HCT116 (cell line): ENCODE data around the gene RPL38. TPM values are rescaled to one million over a fixed set of nuclear protein-coding genes. Genes with fewer than 3 reads are reported as not detected.

ENCODE experiments used
- ATAC-seq: fragments of 200-7000 bp; cut with Tn5 transposase; 2 replicates; pipeline ENCODE4 v1.9.1; 2020; ENCODE audit warnings: mild to moderate bottlenecking, moderate library complexity
- BruUV-seq: library from RNA; stranded (reverse); fragments of 400-500 nt; replicated peaks from 2 replicates; lab custom pipeline; 2021; lab: Mats Ljungman, UMichigan
- CTCF ChIA-PET: fragments of 300-600 bp; sonication (Branson Sonifier 250); formaldehyde crosslinking; loops from one replicate; lab custom pipeline; 2021; ENCODE audit warnings: antibody characterized with exemption; lab: Charles Lee
- POLR2A ChIA-PET: fragments of 300-600, 350-600 bp; sonication (Branson Sonifier 250); formaldehyde crosslinking; loops from one replicate; lab custom pipeline; 2021; ENCODE audit warnings: antibody characterized with exemption; lab: Charles Lee
- RAD21 ChIA-PET, 2 experiments: fragments of 300-600 bp; sonication (Branson Sonifier 250); formaldehyde crosslinking; loops; one replicate each; lab custom pipeline; 2023; ENCODE audit warnings: low total read pairs in 2 of 2; ENCODE audit not compliant: uncharacterized antibody in 2 of 2, unreplicated experiment in 2 of 2, low non-redundant PET in 1 of 2; lab: Charles Lee
- DNase-seq: peaks from one replicate; pipeline ENCODE4 v3.0.0-alpha.2; 2010; ENCODE audit warnings: low read depth, low spot score
- H2AFZ ChIP-seq: fragments of 200-600 bp; shearing (Covaris generic), sonication (generic); 2 replicates; pipeline ENCODE4 v1.6.1; 2017; ENCODE audit warnings: low read depth, mixed run types, mixed read lengths, antibody characterized with exemption, low read length; ENCODE audit not compliant: poor library complexity, severe bottlenecking
- H3K27ac ChIP-seq: 2 replicates; pipeline ENCODE4 v1.5.1; 2012; ENCODE audit warnings: low read depth, low read length
- H3K27me3 ChIP-seq: fragments of 200-600 bp; sonication (generic); 2 replicates; pipeline ENCODE4 v1.6.1; 2016; ENCODE audit warnings: mixed run types, low read length, mixed read lengths; ENCODE audit not compliant: insufficient read depth
- H3K36me3 ChIP-seq, 2 experiments: fragments of 200-500 bp in 1 of 2; fragments of 200-600 bp in 1 of 2; sonication (Bioruptor generic) in 1 of 2; sonication (generic) in 1 of 2; 2 replicates each; pipeline versions ENCODE4 v1.5.1 to v1.6.1; 2014 to 2016; ENCODE audit warnings: low read length in 2 of 2, inconsistent platforms in 1 of 2, mixed read lengths in 1 of 2, mixed run types in 1 of 2; ENCODE audit not compliant: insufficient read depth in 2 of 2, control insufficient read depth in 1 of 2
- H3K4me1 ChIP-seq, 2 experiments: fragments of 200-600 bp in 1 of 2; sonication (generic) in 1 of 2; 2 replicates each; pipeline versions ENCODE4 v1.5.1 to v1.6.1; 2012 to 2017; ENCODE audit warnings: low read length in 2 of 2, inconsistent platforms in 1 of 2, mild to moderate bottlenecking in 1 of 2, mixed read lengths in 1 of 2, mixed run types in 1 of 2, moderate library complexity in 1 of 2; ENCODE audit not compliant: insufficient read depth in 2 of 2, control insufficient read depth in 1 of 2
- H3K4me2 ChIP-seq: fragments of 200-600 bp; sonication (generic); 2 replicates; pipeline ENCODE4 v1.6.1; 2017; ENCODE audit warnings: mixed run types, low read length, mixed read lengths
- H3K4me3 ChIP-seq, 2 experiments: fragments of 200-600 bp in 1 of 2; sonication (generic) in 1 of 2; replicated peaks in 1 of 2; 2 replicates each; pipeline ENCODE4 v1.5.1; 2011 to 2016; ENCODE audit warnings: low read length in 2 of 2, control low read depth in 1 of 2, low read depth in 1 of 2, mild to moderate bottlenecking in 1 of 2, mixed read lengths in 1 of 2, mixed run types in 1 of 2
- H3K79me2 ChIP-seq: fragments of 200-600 bp; sonication (generic); 2 replicates; pipeline ENCODE4 v1.6.1; 2017; ENCODE audit warnings: mild to moderate bottlenecking, mixed run types, low read length, moderate library complexity, mixed read lengths; ENCODE audit not compliant: insufficient read depth
- H3K9ac ChIP-seq: fragments of 200-600 bp; sonication (generic); 2 replicates; pipeline ENCODE4 v1.6.1; 2016; ENCODE audit warnings: low read length, mixed read lengths
- H3K9me2 ChIP-seq: fragments of 200-600 bp; sonication (generic), shearing (Covaris generic); 2 replicates; pipeline ENCODE4 v1.6.1; 2017; ENCODE audit warnings: mixed run types, mild to moderate bottlenecking, moderate library complexity; ENCODE audit not compliant: insufficient read depth
- H3K9me3 ChIP-seq, 2 experiments: fragments of 200-500 bp in 1 of 2; fragments of 200-600 bp in 1 of 2; sonication (Bioruptor generic) in 1 of 2; sonication (generic) in 1 of 2; 2 replicates each; pipeline ENCODE4 v1.6.1; 2014 to 2017; ENCODE audit warnings: low read length in 2 of 2, mixed read lengths in 2 of 2, inconsistent platforms in 1 of 2, low read depth in 1 of 2, mild to moderate bottlenecking in 1 of 2, mixed run types in 1 of 2, moderate library complexity in 1 of 2; ENCODE audit not compliant: control insufficient read depth in 1 of 2, insufficient read depth in 1 of 2
- H4K20me1 ChIP-seq: fragments of 200-600 bp; sonication (generic), shearing (Covaris generic); 2 replicates; pipeline ENCODE4 v1.6.1; 2017; ENCODE audit warnings: mixed run types, mild to moderate bottlenecking, moderate library complexity; ENCODE audit not compliant: insufficient read depth
- ATF3 ChIP-seq: IDR thresholded peaks from 2 replicates; pipeline ENCODE4 v1.6.1; 2012
- CEBPB ChIP-seq: IDR thresholded peaks from 2 replicates; pipeline ENCODE4 v1.6.1; 2012; ENCODE audit warnings: low read depth
- CTCF ChIP-seq, 3 experiments: fragments of 200-600 bp in 1 of 3; sonication (generic) in 1 of 3; IDR thresholded peaks in 2 of 3; conservative IDR thresholded peaks in 1 of 3; 2 replicates each; pipeline ENCODE4 v1.5.1; 2012 to 2017; ENCODE audit warnings: low read depth in 2 of 3, low read length in 2 of 3, antibody characterized with exemption in 1 of 3, borderline replicate concordance in 1 of 3, control low read depth in 1 of 3, mild to moderate bottlenecking in 1 of 3, mixed read lengths in 1 of 3, mixed run types in 1 of 3, moderate library complexity in 1 of 3; ENCODE audit not compliant: insufficient read depth in 1 of 3
- EGR1 ChIP-seq: IDR thresholded peaks from 2 replicates; pipeline ENCODE4 v1.6.1; 2012; ENCODE audit warnings: low read depth
- ELF1 ChIP-seq: IDR thresholded peaks from 2 replicates; pipeline ENCODE4 v1.6.1; 2012; ENCODE audit warnings: low read depth, borderline replicate concordance
- EZH2 ChIP-seq: fragments of 200-600 bp; sonication (generic); IDR thresholded peaks from 2 replicates; pipeline ENCODE4 v1.6.1; 2017; ENCODE audit warnings: antibody characterized with exemption, mixed run types
- FOSL1 ChIP-seq: IDR thresholded peaks from 2 replicates; pipeline ENCODE4 v1.6.1; 2012; ENCODE audit warnings: low read depth
- POLR2A ChIP-seq: IDR thresholded peaks from 2 replicates; pipeline ENCODE4 v1.7.0; 2011; ENCODE audit warnings: borderline replicate concordance; ENCODE audit not compliant: insufficient read depth, insufficient read length; ENCODE audit errors: extremely low read depth
- RAD21 ChIP-seq: IDR thresholded peaks from 2 replicates; pipeline ENCODE4 v1.6.1; 2012; ENCODE audit warnings: low read depth, mild to moderate bottlenecking
- REST ChIP-seq: IDR thresholded peaks from 2 replicates; pipeline ENCODE4 v1.6.1; 2012; ENCODE audit warnings: low read depth
- SIN3A ChIP-seq: IDR thresholded peaks from 2 replicates; pipeline ENCODE4 v1.6.1; 2012; ENCODE audit warnings: low read depth
- TCF7L2 ChIP-seq: IDR thresholded peaks from 2 replicates; pipeline ENCODE4 v1.7.0; 2011; ENCODE audit warnings: borderline replicate concordance, inconsistent platforms; ENCODE audit not compliant: insufficient read depth, insufficient read length; ENCODE audit errors: extremely low read depth
- YY1 ChIP-seq: IDR thresholded peaks from 2 replicates; pipeline ENCODE4 v1.6.1; 2011; ENCODE audit warnings: low read length, low read depth, moderate library complexity, mild to moderate bottlenecking; ENCODE audit not compliant: insufficient replicate concordance; ENCODE audit errors: extremely low read depth
- ZNF274 ChIP-seq: fragments of 200-500 bp; sonication (Bioruptor generic); IDR thresholded peaks from 2 replicates; pipeline ENCODE4 v1.6.1; 2014; ENCODE audit warnings: mild to moderate bottlenecking, low read depth, low read length, inconsistent platforms
- intact Hi-C: fragments of 100-400 bp; cut with micrococcal nuclease; formaldehyde crosslinking; loops from 2 replicates; pipeline ENCODE4 v1.10.0; 2022
- total RNA-seq: library from RNA; stranded (reverse); gene quantifications from one replicate; pipeline ENCODE4 v1.2.1, GENCODE V29; 2021; ENCODE audit not compliant: unreplicated experiment

The RPL38 gene
- total RNA-seq, 1 experiment from 2014 or later, result 1,628 TPM

GRCh38 chr17:74213861-74214391 lies 10.4 kb downstream of the RPL38 start:
- CTCF ChIA-PET, result interaction anchor here (1.2 to 3.4 kb wide), 4 partner anchors 10 to 165 kb away, joined by 3 to 25 read pairs (median 7); partner anchors contain the start of gene RPL38
- H2AFZ ChIP-seq, result no peak overlapping the region
- BruUV-seq, result no TSS peak

More at GRCh38 chr17:74213861-74214391, 10.4 kb downstream of the RPL38 start:
- no peaks in the 10 kb centered on the region for H3K27me3 ChIP-seq
- ChIA-PET RAD21 (no interaction called here), POLR2A (interaction anchor here (0.8 to 1.6 kb wide), 5 partner anchors 8 to 83 kb away, joined by 3 to 16 read pairs (median 8); partner anchors contain the start of gene RPL38)
- peak overlapping the region; percentile 17; the same call in 1 of the 2 replicates for H3K27ac ChIP-seq
- peak overlapping the region; percentile 72 for H3K9ac ChIP-seq
- intact Hi-C loops, result loop anchor here (5.0 kb wide), 3 partner anchors 138 to 318 kb away; partner anchors contain the start of gene CD300LB
- ATAC-seq (no peak), DNase-seq (no peak)
- H3K9me2 ChIP-seq, result no peaks in the 10 kb centered on the region
- H3K4me2 ChIP-seq, result peak overlapping the region; percentile 97
- H3K4me3 ChIP-seq, result peak overlapping the region; percentile 75 to 77
- H3K36me3 ChIP-seq, result peaks cover 10 to 14% of the 10 kb centered on the region in 2 experiments; a peak in 3 of 4 replicates
- no peaks in the 10 kb centered on the region for H3K9me3 ChIP-seq
- peaks cover 17% of the 10 kb centered on the region; the same call in 1 of the 2 replicates for H4K20me1 ChIP-seq
- H3K79me2 ChIP-seq, result peaks cover 11% of the 10 kb centered on the region
- H3K4me1 ChIP-seq, result peaks cover 25 to 53% of the 10 kb centered on the region in 2 experiments
- no peak for TF ChIP-seq EGR1
- no peak for TF ChIP-seq FOSL1
- no peak for TF ChIP-seq POLR2A
- TF ChIP-seq ATF3, result no peak
- no peak for TF ChIP-seq ZNF274
- TF ChIP-seq ELF1, result no peak
- TF ChIP-seq CEBPB, result no peak
- no peak for TF ChIP-seq YY1
- no peak for TF ChIP-seq EZH2
- no peak for TF ChIP-seq CTCF (IDR thresholded peaks at IDR 0.05 in 2 of 3, conservative IDR thresholded peaks at IDR 0.05 in 1 of 3; ENCODE audit: borderline replicate concordance in 1 of 3, insufficient read depth in 1 of 3, low read depth in 2 of 3, low read length in 2 of 3)
- no peak for TF ChIP-seq RAD21
- no peak for TF ChIP-seq REST
- no peak for TF ChIP-seq SIN3A
- no peak for TF ChIP-seq TCF7L2
